Neural progenitor cell (in vitro differentiated cells): Measurements from ENCODE around the gene CFAP58. TPM values are rescaled to one million over a fixed set of nuclear protein-coding genes. Genes with fewer than 3 reads are reported as not detected.

Experiments used
- DNase-seq: peaks from one replicate; pipeline ENCODE4 v3.0.0-alpha.2; 2016; ENCODE audit warnings: low spot score
- H2AFZ ChIP-seq: fragments of 200-600 bp; sonication (generic); replicated peaks from 2 replicates; pipeline ENCODE4 v1.6.1; 2016; ENCODE audit warnings: antibody characterized with exemption
- H3F3A ChIP-seq: fragments of 200-600 bp; sonication (generic); 2 replicates; pipeline ENCODE4 v1.6.1; 2016; ENCODE audit warnings: antibody characterized with exemption, low read depth
- H3K27ac ChIP-seq: fragments of 200-600 bp; sonication (generic); 2 replicates; pipeline ENCODE4 v1.5.1; 2016; ENCODE audit warnings: mild to moderate bottlenecking
- H3K27me3 ChIP-seq: fragments of 200-600 bp; sonication (generic); 2 replicates; pipeline ENCODE4 v1.6.1; 2016; ENCODE audit warnings: mild to moderate bottlenecking, moderate library complexity
- H3K36me3 ChIP-seq: fragments of 200-600 bp; sonication (generic); 2 replicates; pipeline ENCODE4 v1.5.1; 2016
- H3K4me1 ChIP-seq: fragments of 200-600 bp; sonication (generic); 2 replicates; pipeline ENCODE4 v1.6.1; 2016; ENCODE audit warnings: mixed run types
- H3K4me2 ChIP-seq: fragments of 200-600 bp; sonication (generic); 2 replicates; pipeline ENCODE4 v1.6.1; 2016
- H3K4me3 ChIP-seq: fragments of 200-600 bp; sonication (generic); 2 replicates; pipeline ENCODE4 v1.5.1; 2016
- H3K79me2 ChIP-seq: fragments of 200-600 bp; sonication (generic); 2 replicates; pipeline ENCODE4 v1.6.1; 2016; ENCODE audit warnings: low read depth
- H3K9ac ChIP-seq: fragments of 200-600 bp; sonication (generic); 2 replicates; pipeline ENCODE4 v1.6.1; 2016
- H3K9me3 ChIP-seq: fragments of 200-600 bp; sonication (generic); 2 replicates; pipeline ENCODE4 v1.5.1; 2016; ENCODE audit warnings: low read depth
- H4K20me1 ChIP-seq: fragments of 200-600 bp; sonication (generic); 2 replicates; pipeline ENCODE4 v1.6.1; 2016; ENCODE audit warnings: low read depth
- H3K27ac Mint-ChIP-seq: 3 replicates; pipeline ENCODE4 v1.8.0; 2021; ENCODE audit warnings: mixed read lengths
- H3K27me3 Mint-ChIP-seq: 2 replicates; pipeline ENCODE4 v1.8.0; 2022; ENCODE audit warnings: low read depth, mild to moderate bottlenecking, inconsistent platforms, moderate library complexity, mixed read lengths; ENCODE audit not compliant: insufficient read depth
- H3K36me3 Mint-ChIP-seq: 3 replicates; pipeline ENCODE4 v1.8.0; 2021; ENCODE audit warnings: mixed read lengths
- H3K4me1 Mint-ChIP-seq: 3 replicates; pipeline ENCODE4 v1.8.0; 2021; ENCODE audit warnings: mixed read lengths
- H3K4me3 Mint-ChIP-seq: 3 replicates; pipeline ENCODE4 v1.8.0; 2021; ENCODE audit warnings: mild to moderate bottlenecking, moderate library complexity, mixed read lengths
- H3K9me3 Mint-ChIP-seq: 3 replicates; pipeline ENCODE4 v1.8.0; 2020; ENCODE audit warnings: mixed read lengths
- EZH2 ChIP-seq: fragments of 200-600 bp; sonication (generic); IDR thresholded peaks from 2 replicates; pipeline ENCODE4 v1.6.1; 2017; ENCODE audit warnings: antibody characterized with exemption, mild to moderate bottlenecking, moderate library complexity
- EZH2phosphoT487 ChIP-seq: fragments of 200-600 bp; sonication (generic); IDR thresholded peaks from 2 replicates; pipeline ENCODE4 v1.6.1; 2017; ENCODE audit warnings: antibody characterized with exemption
- total RNA-seq: library from RNA; depleted of rRNA; stranded (reverse); fragments of >200 nt; gene quantifications from 2 replicates; pipeline ENCODE4 v1.2.3, GENCODE V29; 2015; ENCODE audit warnings: low replicate concordance
- TF ChIP-seq, protein P1 (sequence below): fragments of 200-600 bp; sonication (generic); IDR thresholded peaks from 2 replicates; pipeline ENCODE4 v1.5.1; 2017; ENCODE audit warnings: antibody characterized with exemption, mild to moderate bottlenecking

CFAP58 gene
- total RNA-seq, 1 donor from 2014 or later: 1.7 TPM

- H3K9me3 Mint-ChIP-seq: no peaks in the 10 kb centered on the region
- H3K27me3 Mint-ChIP-seq: peaks cover 3% of the 10 kb centered on the region
- no peak overlapping the region for H2AFZ ChIP-seq
- no peak overlapping the region for H3K4me3 ChIP-seq
- H3K4me1 ChIP-seq: peaks cover 14% of the 10 kb centered on the region
- no peaks in the 10 kb centered on the region for H3K27me3 ChIP-seq
- no peaks in the 10 kb centered on the region for H4K20me1 ChIP-seq
- no peaks in the 10 kb centered on the region for H3K9me3 ChIP-seq
- no peak overlapping the region for H3K27ac Mint-ChIP-seq
- H3K36me3 Mint-ChIP-seq: no peaks in the 10 kb centered on the region
- H3K27ac ChIP-seq: no peak overlapping the region
- H3K4me2 ChIP-seq: no peak overlapping the region
- peaks cover 10% of the 10 kb centered on the region for H3F3A ChIP-seq
- H3K79me2 ChIP-seq: no peaks in the 10 kb centered on the region
- TF ChIP-seq EZH2: no peak
- no peak for TF ChIP-seq EZH2phosphoT487
- TF ChIP-seq, protein P1, sequence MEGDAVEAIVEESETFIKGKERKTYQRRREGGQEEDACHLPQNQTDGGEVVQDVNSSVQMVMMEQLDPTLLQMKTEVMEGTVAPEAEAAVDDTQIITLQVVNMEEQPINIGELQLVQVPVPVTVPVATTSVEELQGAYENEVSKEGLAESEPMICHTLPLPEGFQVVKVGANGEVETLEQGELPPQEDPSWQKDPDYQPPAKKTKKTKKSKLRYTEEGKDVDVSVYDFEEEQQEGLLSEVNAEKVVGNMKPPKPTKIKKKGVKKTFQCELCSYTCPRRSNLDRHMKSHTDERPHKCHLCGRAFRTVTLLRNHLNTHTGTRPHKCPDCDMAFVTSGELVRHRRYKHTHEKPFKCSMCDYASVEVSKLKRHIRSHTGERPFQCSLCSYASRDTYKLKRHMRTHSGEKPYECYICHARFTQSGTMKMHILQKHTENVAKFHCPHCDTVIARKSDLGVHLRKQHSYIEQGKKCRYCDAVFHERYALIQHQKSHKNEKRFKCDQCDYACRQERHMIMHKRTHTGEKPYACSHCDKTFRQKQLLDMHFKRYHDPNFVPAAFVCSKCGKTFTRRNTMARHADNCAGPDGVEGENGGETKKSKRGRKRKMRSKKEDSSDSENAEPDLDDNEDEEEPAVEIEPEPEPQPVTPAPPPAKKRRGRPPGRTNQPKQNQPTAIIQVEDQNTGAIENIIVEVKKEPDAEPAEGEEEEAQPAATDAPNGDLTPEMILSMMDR: no peak
- H3K36me3 ChIP-seq: no peaks in the 10 kb centered on the region
- H3K4me3 Mint-ChIP-seq: no peak overlapping the region
- H3K9ac ChIP-seq: no peak overlapping the region
- no peak for DNase-seq
- H3K4me1 Mint-ChIP-seq: no peaks in the 10 kb centered on the region
Observed at GRCh38 chr10:104434601-104435000, 81.0 kb downstream of the CFAP58 start.

DNA sequence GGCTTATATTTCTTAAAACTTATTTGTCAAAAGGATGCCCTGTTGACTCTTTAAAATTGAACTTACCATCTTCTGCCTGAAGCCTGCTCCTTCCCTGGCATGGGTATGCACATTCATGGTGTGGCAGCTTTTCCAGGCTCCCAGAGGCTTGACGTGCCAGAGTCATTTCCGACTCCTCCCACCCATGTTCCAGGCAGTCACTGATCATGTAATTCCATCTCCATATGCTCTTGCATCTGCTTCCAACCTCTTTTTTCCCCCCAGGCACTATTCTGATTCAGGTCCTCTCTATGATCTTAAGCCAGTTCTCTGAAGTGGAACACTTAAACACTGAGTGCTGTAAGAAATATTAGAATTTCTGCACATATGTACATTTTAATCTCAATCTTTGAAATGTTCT is 82.2 kb downstream of the CFAP58 start:
- H4K20me1 ChIP-seq: no peaks in the 10 kb centered on the region
- H3K36me3 Mint-ChIP-seq: no peaks in the 10 kb centered on the region
- no peak overlapping the region for H3K9ac ChIP-seq
- TF ChIP-seq EZH2 (no peak), EZH2phosphoT487 (no peak)
- TF ChIP-seq, protein P1: no peak
- no peak overlapping the region for H3K4me2 ChIP-seq
- no peak overlapping the region for H2AFZ ChIP-seq
- DNase-seq: no peak
- H3K27ac ChIP-seq: no peak overlapping the region
- H3K79me2 ChIP-seq: no peaks in the 10 kb centered on the region
- no peak overlapping the region for H3K4me3 ChIP-seq
- H3F3A ChIP-seq: no peaks in the 10 kb centered on the region
- H3K4me1 ChIP-seq: peaks cover 1% of the 10 kb centered on the region
- no peaks in the 10 kb centered on the region for H3K9me3 Mint-ChIP-seq
- peaks cover 3% of the 10 kb centered on the region for H3K27me3 Mint-ChIP-seq
- H3K4me1 Mint-ChIP-seq: no peaks in the 10 kb centered on the region
- H3K36me3 ChIP-seq: no peaks in the 10 kb centered on the region
- H3K4me3 Mint-ChIP-seq: no peak overlapping the region
- H3K9me3 ChIP-seq: no peaks in the 10 kb centered on the region
- H3K27ac Mint-ChIP-seq: no peak overlapping the region
- no peaks in the 10 kb centered on the region for H3K27me3 ChIP-seq

GRCh38 chr10:104437226-104437625 is 83.6 kb downstream of the CFAP58 start:
- H3K27me3 Mint-ChIP-seq: peaks cover 3% of the 10 kb centered on the region
- no peak for DNase-seq
- Histone ChIP-seq H3K4me1 (no peaks in the 10 kb centered on the region), H3K79me2 (no peaks in the 10 kb centered on the region), H3K4me3 (no peak overlapping the region), H4K20me1 (no peaks in the 10 kb centered on the region), H3K27ac (no peak overlapping the region), H3K27me3 (no peaks in the 10 kb centered on the region), H2AFZ (no peak overlapping the region), H3K9ac (no peak overlapping the region), H3K4me2 (no peak overlapping the region), H3F3A (no peaks in the 10 kb centered on the region), H3K36me3 (no peaks in the 10 kb centered on the region), H3K9me3 (no peaks in the 10 kb centered on the region)
- no peaks in the 10 kb centered on the region for H3K9me3 Mint-ChIP-seq
- H3K4me1 Mint-ChIP-seq: peaks cover 2% of the 10 kb centered on the region
- no peak overlapping the region for H3K27ac Mint-ChIP-seq
- TF ChIP-seq EZH2 (no peak), EZH2phosphoT487 (no peak)
- TF ChIP-seq, protein P1: no peak
- H3K4me3 Mint-ChIP-seq: no peak overlapping the region
- no peaks in the 10 kb centered on the region for H3K36me3 Mint-ChIP-seq
